HK-2 (cell line): ENCODE measurements around the gene FILIP1L.
A peak's percentile ranks its signal among the peaks of the same experiment; 100 is the strongest.

Source experiments
- DNase-seq: peaks from one replicate; pipeline ENCODE4 v3.0.0-alpha.2; 2018; ENCODE audit not compliant: unreplicated experiment

FILIP1L gene

GRCh38 chr3:99951701-99952100, 162.6 kb downstream of the FILIP1L start:
- no peak for DNase-seq

DNA sequence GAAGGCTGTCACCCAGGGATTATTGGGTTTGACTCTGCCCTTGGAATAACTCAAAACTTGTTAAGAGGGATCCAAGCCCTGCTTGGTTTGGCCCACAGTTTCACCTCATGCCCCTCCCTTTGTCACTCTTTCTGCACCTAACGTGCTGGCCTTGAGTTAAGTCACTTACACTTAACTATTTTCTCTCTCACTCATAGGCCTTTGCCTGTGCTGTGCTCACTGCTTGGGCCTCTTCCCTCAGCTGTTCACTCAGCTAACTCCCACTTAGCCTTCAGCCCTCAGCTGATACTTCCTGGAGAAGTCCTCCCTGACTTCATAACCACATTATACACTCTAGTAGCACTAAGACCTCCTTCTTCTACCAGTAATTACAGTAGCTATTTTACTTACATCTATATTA, 163.4 kb downstream of the FILIP1L start:
- DNase-seq = peak; percentile 50

DNA sequence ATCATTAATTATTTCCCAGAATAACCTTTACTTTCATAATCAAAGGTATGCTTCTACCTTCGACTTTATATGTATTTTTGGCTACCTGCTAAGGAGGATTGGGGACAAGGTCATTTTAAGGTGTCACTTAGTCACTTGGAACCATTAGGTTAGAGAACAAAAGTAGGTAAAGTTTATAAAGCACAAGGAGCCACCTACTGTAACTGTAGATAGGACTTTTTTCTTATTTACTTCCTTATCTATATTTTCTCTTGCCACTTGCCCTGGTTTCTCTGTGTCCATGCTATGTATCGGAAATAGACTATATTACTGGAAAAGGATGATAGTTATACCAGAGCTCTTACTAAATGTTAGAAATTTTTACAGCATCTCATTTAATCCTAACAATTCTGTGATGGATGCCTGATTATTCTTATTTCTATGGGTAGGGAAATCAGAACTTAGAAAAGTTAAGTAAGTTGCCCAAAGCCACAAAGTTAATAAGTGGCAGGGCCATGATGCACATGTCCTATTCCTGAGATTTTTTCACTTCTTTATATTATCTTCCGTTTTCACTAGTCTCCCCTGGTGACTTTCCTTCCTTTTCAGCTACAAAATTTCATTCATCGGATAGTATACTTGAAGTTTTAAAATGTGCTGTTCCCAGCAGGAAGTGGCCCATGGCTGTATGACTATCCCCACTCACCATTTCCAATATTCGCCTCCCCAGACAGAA, 164.2 kb downstream of the FILIP1L start:
- DNase-seq = no peak

DNA sequence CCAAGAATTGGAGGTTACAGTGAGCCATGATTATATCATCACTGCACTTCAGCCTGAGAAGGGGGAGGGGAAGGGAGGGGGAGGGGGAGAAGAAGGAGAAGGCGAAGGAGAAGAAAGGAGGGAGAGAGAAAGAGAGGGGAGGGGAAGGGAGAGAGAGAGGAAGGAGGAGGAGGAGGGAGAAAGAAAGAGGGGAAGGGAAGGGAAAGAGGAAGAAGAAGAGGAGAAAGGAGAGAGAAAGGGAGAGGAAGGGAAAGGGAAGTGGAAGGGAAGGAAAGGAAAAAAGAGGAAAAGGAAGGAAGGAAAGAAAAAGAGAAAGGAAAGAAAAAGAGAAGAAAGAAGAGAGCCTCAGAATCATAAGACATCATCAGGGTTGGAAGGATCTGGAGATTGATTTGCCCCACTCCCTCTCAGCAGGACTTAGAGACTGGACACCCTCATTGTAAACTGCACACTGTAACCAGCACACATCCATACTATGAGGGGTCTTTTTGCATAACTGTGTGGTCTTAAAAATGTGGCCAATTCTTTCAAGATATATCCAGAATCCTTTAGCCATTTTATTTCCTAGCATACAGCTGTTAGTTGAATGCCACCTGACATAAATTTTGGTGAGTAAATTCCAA, 165.7 kb downstream of the FILIP1L start:
- DNase-seq = no peak

- no peak for DNase-seq
Observed at GRCh38 chr3:99947356-99947755, 166.9 kb downstream of the FILIP1L start.

GRCh38 chr3:99945328-99945995, 168.8 kb downstream of the FILIP1L start:
- no peak for DNase-seq

DNA sequence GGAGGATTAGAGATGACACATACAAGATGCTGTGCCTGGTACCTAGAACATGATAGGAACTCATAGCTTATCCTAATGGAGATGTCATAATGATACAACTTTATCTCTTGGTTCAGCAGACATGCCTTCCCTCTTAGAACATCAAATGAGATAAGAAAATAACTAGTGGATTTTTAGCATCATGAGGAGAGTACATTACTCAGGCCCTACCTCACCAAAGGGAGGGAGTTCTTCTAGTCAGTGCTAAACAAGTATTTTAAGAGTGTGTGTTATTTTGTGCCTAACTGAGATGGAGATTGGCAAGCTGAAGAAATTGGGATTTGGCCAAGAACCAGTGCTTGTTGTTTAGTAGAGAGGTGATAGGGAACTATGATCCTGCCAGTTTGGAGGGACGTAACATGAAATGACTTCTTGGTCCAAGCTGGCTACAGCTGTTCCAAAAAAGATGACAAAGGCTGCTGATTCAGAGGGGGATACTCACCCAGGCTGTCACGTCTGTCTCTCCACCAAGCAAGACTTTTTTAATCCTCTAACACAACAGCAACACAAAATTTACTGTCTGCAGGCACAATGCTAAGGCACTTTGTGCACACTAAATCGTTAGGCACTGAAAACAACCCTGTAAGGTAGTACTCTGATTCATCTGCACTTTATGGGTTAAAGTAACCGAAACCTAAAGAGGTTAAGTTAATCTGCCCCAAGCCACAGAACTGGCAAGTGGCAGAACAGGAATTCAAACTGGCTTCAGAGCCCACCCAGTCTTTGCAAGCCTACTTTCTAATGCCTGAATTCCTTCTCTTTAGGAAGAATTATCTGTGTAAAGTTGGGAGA, 170.2 kb downstream of the FILIP1L start:
- DNase-seq = no peak

GRCh38 chr3:99941211-99941610, 173.1 kb downstream of the FILIP1L start:
- DNase-seq = no peak

GRCh38 chr3:99940350-99940749, 174.0 kb downstream of the FILIP1L start:
- DNase-seq = no peak

DNA sequence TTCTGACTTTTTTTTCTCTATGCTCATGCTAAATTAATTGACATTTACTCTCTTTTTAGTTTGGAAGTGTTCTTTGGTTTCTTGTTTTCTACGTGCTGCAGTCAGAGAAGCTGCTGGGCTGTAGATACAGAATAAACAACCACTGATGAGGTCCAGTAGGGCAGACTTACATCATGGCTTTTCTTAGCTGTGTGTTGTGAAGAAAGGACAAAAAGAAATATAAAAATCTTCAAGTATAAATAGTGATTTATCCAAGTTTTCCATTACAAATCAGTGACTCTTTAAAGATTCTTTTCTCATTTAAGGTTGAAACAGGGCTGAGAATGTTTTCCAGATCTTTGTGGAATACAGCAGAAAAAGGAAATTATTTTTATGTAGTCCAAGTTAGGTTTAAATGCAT, 174.4 kb downstream of the FILIP1L start:
- no peak for DNase-seq

- DNase-seq = no peak
Observed at GRCh38 chr3:99938270-99938911, 175.9 kb downstream of the FILIP1L start.

GRCh38 chr3:99934975-99935797, 179.1 kb downstream of the FILIP1L start:
- DNase-seq = no peak

GRCh38 chr3:99933971-99934750, 180.1 kb downstream of the FILIP1L start:
- DNase-seq = no peak

DNA sequence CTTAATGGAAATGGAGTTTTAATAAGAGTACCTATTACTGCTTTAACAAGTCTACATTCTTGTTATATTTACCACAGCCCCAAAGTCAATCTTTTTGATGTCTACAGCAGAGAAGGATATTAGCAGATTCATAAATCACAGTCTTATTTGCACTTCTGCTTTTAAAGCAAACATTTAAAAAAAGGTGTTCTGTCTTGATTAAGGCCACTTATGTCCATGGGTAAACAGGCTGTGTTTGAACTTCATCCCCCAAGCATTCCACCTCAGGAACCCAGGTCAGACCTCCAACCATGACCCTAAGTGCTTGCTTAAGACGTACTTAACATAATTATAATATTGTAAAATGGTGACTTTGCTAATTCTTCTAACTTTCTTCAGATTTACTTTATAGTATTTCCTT, 183.2 kb downstream of the FILIP1L start:
- no peak for DNase-seq

GRCh38 chr3:99929745-99930139, 184.6 kb downstream of the FILIP1L start:
- DNase-seq = no peak

- no peak for DNase-seq
Observed at GRCh38 chr3:99928771-99929744, 185.2 kb downstream of the FILIP1L start.

DNA sequence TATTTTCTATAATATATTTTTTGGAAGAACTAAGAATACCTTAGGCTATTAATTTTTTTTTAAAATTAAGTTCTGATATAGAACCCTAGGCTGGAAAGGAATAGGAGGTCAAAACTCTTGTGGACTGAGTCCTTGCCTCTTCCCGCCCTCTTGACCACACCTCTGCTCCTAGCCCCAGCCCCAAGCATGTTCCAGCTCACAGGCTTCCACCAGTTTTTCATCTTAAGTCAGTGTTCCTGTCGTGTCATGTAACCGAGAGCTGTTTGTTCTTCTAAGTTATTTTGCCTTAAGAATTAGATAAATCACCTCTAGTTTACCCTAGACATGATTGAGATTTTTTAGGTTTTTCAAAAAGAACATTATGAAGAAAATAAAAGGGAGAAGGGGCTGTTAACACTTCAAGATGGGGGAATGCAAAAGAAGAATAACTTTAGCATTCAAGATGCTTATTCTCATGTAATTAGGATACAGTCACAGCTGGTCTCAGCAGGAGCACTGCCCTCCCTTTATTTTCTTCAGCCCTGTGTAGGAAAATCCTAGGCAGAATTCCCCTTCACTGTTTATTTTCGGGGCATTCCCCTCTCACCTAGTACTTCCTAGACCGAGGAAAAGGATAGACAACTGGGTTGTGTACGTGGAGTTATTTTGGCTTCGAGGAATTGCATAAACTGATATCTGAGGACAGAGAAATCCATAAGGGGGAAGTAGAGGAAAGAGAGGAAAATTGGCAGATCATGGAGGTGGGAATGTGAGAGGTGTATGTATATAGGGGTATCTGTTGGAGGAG, 186.4 kb downstream of the FILIP1L start:
- DNase-seq = no peak
